HCT116 (cell line): ENCODE data around the gene FHL2.

Experiments used
- ATF3 ChIP-seq: IDR thresholded peaks from 2 replicates; pipeline ENCODE4 v1.6.1; 2012
- CEBPB ChIP-seq: IDR thresholded peaks from 2 replicates; pipeline ENCODE4 v1.6.1; 2012; ENCODE audit warnings: low read depth
- CTCF ChIP-seq, 3 experiments: fragments of 200-600 bp in 1 of 3; sonication (generic) in 1 of 3; IDR thresholded peaks in 2 of 3; conservative IDR thresholded peaks in 1 of 3; 2 replicates each; pipeline ENCODE4 v1.5.1; 2012 to 2017; ENCODE audit warnings: low read depth in 2 of 3, low read length in 2 of 3, antibody characterized with exemption in 1 of 3, borderline replicate concordance in 1 of 3, control low read depth in 1 of 3, mild to moderate bottlenecking in 1 of 3, mixed read lengths in 1 of 3, mixed run types in 1 of 3, moderate library complexity in 1 of 3; ENCODE audit not compliant: insufficient read depth in 1 of 3
- EZH2 ChIP-seq: fragments of 200-600 bp; sonication (generic); IDR thresholded peaks from 2 replicates; pipeline ENCODE4 v1.6.1; 2017; ENCODE audit warnings: antibody characterized with exemption, mixed run types
- EZH2phosphoT487 ChIP-seq: fragments of 200-600 bp; IDR thresholded peaks from 2 replicates; pipeline ENCODE4 v1.6.1; 2018; ENCODE audit warnings: antibody characterized with exemption, borderline replicate concordance
- MAX ChIP-seq: IDR thresholded peaks from 2 replicates; pipeline ENCODE4 v1.6.1; 2012
- POLR2AphosphoS5 ChIP-seq: IDR thresholded peaks from 2 replicates; pipeline ENCODE4 v1.6.1; 2011; ENCODE audit warnings: mild to moderate bottlenecking, low read depth, low read length, moderate library complexity
- SP1 ChIP-seq: IDR thresholded peaks from 2 replicates; pipeline ENCODE4 v1.6.1; 2012; ENCODE audit warnings: low read depth
- TCF7L2 ChIP-seq: IDR thresholded peaks from 2 replicates; pipeline ENCODE4 v1.7.0; 2011; ENCODE audit warnings: borderline replicate concordance, inconsistent platforms; ENCODE audit not compliant: insufficient read depth, insufficient read length; ENCODE audit errors: extremely low read depth
- ZNF274 ChIP-seq: fragments of 200-500 bp; sonication (Bioruptor generic); IDR thresholded peaks from 2 replicates; pipeline ENCODE4 v1.6.1; 2014; ENCODE audit warnings: mild to moderate bottlenecking, low read depth, low read length, inconsistent platforms

GRCh38 chr2:105368759-105369408 lies 30.0 kb downstream of the FHL2 start:
- TF ChIP-seq CEBPB (no peak), ZNF274 (no peak), CTCF (IDR thresholded peaks at IDR 0.05 in 2 of 3, conservative IDR thresholded peaks at IDR 0.05 in 1 of 3; ENCODE audit: borderline replicate concordance in 1 of 3, insufficient read depth in 1 of 3, low read depth in 2 of 3, low read length in 2 of 3) (no peak), MAX (no peak), EZH2 (no peak), TCF7L2 (no peak), POLR2AphosphoS5 (no peak), ATF3 (no peak), EZH2phosphoT487 (no peak), SP1 (no peak)
